ENCODE data around the gene GCNA.

GRCh38 chrX:71563921-71564320 is 14.3 kb upstream of the GCNA start:
- TF ChIP-seq CTCF (conservative IDR thresholded peaks at IDR 0.05; ENCODE audit: low read depth, low read length), result no peak
- TF ChIP-seq EZH2 (IDR thresholded peaks at IDR 0.05; ENCODE audit: low read length, unreplicated experiment), result no peak

All from PC-3 (cell line).